GM12865 (cell line): ENCODE results near the gene FHOD1.

Source experiments
- DNase-seq: peaks from one replicate; pipeline ENCODE4 v3.0.0; 2010; ENCODE audit warnings: low read depth
- H3K4me3 ChIP-seq: 2 replicates; pipeline ENCODE4 v1.5.1; 2011; ENCODE audit warnings: mild to moderate bottlenecking, low read depth, low read length, control low read depth
- CTCF ChIP-seq: IDR thresholded peaks from 2 replicates; pipeline ENCODE4 v1.5.1; 2011; ENCODE audit warnings: low read length, control low read depth, low read depth, inconsistent platforms; ENCODE audit not compliant: insufficient read depth; ENCODE audit errors: missing control alignments

The FHOD1 gene

DNA sequence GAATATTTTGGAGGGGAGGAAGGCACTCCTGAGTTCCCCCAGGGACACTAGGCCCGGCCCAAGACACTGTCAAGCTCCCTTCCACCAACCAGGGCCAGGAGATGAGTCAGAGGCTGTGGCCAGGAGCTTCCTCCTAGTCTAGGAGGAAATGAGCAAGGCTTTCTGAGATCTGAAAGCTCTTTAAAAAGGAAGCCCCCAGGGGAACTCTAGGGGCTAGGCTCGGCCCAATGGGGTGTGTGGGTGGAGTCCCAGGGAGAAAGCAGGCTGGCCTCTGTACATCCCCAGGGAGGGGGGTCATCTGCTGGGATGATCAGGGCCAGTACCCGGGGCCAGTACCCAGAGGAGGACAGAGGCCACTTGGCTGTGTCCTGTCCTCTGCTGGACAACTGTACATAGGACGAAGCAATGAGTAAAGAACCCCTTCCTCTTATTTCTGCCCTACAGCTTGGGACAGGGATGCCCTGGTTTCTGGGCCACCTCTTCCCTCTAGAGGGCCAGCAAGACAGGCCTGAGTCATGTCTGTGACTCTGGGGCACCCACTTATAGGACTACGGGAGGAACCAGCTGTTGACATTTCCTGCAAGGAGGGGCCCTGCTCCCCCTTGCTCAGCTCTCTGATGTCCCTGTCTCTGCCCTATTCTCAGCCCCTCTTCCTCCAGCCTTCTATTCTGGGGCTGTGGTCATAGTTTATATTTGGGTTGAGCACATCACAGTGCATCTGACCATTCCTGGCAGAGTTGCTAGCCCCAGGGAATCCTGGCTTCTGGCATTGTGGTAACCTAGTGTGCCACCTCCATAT lies 2.7 kb downstream of the FHOD1 start:
- peak overlapping the region; percentile 86 for H3K4me3 ChIP-seq
- DNase-seq, result peak; percentile 93
- no peak for TF ChIP-seq CTCF

DNA sequence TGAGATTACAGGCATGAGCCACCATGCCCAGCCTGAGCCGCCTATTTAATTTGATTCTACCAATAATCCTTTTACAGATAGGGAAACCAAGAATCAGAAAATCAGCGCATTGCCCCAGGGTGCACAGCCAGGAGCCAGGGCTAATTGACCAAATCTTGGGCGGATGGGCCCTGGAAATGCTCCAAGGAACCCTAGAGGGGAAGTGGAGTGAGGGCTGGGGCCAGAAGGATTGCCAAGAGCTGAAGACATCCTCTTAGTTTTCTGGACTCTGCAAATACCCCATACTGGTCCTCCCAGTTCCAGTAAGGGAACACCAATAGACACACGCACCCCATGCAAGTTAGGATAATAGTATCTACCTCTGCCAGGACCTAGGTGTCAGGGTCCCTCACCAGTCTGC lies 3.8 kb downstream of the FHOD1 start:
- no peak for TF ChIP-seq CTCF
- DNase-seq, result no peak
- peak overlapping the region; percentile 41; the same call in 1 of the 2 replicates for H3K4me3 ChIP-seq

GRCh38 chr16:67242138-67242730 lies 5.0 kb downstream of the FHOD1 start:
- H3K4me3 ChIP-seq, result no peak overlapping the region
- DNase-seq, result no peak
- no peak for TF ChIP-seq CTCF

GRCh38 chr16:67241008-67241900 lies 6.0 kb downstream of the FHOD1 start:
- TF ChIP-seq CTCF, result no peak
- H3K4me3 ChIP-seq, result no peak overlapping the region
- DNase-seq, result no peak

DNA sequence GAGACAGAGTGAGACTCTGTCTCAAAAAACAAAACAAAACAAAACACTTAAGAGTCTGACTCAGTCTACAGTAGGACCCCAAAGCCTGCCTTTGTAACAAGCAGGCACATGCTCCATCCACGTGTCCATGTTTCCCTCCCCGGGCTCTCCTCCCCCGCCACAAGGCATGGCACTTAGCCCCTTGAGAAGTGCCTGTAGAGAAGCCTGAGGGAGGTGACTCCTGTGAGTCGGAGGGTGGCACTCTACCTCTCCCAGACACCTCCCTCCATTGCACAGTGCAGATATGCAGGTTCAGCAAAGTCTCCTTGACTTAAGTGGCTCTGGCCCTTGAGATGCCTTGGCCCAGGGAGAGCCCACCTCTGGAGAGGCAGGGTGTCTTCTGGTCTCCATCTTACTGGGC lies 6.8 kb downstream of the FHOD1 start:
- no peak for DNase-seq
- TF ChIP-seq CTCF, result no peak
- no peak overlapping the region for H3K4me3 ChIP-seq

- DNase-seq, result no peak
- no peak for TF ChIP-seq CTCF
- H3K4me3 ChIP-seq, result no peak overlapping the region
These were observed 8.3 kb downstream of the FHOD1 start for GRCh38 chr16:67238806-67239470.
